ENCODE results near the gene GNA15.
"Not testable (repeated sequence)": the region's sequence is repeated elsewhere in the genome, so short reads cannot be mapped to it uniquely, and the experiment has no call there.

The GNA15 gene, protein sequence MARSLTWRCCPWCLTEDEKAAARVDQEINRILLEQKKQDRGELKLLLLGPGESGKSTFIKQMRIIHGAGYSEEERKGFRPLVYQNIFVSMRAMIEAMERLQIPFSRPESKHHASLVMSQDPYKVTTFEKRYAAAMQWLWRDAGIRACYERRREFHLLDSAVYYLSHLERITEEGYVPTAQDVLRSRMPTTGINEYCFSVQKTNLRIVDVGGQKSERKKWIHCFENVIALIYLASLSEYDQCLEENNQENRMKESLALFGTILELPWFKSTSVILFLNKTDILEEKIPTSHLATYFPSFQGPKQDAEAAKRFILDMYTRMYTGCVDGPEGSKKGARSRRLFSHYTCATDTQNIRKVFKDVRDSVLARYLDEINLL

DNA sequence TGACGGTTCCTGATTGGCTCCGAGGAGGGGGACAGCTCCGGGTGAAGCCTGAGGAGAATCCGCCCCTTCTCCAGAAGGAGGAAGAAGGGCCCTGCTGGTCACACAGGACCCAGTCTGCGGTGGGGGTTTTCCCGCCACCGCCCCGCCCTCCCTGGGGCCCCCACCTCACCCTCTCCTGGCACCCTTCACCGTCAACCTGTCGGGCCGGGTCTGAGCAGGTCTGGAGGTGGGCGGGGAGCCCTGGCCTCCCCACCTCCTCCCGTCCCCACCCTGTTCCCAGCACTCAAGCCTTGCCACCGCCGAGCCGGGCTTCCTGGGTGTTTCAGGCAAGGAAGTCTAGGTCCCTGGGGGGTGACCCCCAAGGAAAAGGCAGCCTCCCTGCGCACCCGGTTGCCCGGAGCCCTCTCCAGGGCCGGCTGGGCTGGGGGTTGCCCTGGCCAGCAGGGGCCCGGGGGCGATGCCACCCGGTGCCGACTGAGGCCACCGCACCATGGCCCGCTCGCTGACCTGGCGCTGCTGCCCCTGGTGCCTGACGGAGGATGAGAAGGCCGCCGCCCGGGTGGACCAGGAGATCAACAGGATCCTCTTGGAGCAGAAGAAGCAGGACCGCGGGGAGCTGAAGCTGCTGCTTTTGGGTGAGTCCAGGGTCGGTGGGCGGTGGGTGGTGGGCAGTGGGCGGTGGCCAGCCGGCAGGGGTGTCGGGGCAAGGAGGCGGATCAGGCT lies at the start of gene GNA15:
Gene GNA15 (plus strand): TSS at position 73 of the 723 bp plus-strand sequence. CDS start 418 bp downstream, at position 491.
- peak; percentile 77 to 80 for DNase-seq

DNA sequence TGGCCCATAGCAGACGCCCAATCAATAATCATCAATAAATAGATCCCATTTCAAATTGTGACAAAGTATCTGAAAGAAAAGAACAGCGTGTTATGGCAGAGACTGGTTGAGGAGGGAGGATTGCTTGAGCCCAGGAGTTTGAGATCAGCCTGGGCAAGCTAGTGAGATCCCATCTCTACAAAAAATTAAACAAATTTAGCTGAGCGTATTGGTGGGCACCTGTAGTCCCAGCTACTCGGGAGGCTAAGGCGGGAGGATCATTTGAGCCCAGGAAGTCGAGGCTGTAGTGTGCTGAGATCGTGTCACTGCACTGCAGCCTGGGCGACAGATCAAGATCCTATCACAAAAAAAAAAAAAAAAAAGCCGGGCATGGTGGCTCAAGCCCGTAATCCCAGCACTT lies 48.1 kb upstream of the GNA15 start:
- no peak for DNase-seq

DNA sequence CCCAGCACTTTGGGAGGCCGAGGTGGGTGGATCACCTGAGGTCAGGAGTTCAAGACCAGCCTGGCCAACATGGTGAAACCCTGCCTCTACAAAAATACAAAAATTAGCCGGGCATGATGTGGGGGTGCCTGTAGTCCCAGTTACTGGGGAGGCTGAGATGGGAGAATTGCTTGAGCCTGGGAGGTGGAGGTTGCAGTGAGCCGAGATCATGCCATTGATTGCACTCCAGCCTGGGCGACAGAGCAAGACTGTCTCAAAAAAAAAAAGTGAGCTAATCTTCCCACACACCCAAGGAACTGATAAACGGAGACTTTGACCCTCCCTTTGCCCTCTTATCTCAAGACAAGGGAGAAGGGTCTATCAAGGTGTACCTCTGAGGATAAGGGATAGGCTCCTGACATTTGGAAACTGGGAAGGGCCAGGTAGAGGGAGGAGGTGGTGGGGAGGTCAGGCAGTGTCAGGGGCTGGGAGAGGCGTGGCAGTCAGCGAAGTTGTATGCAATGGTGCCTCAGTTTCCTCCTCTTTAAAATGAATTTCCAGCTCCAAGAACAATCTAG lies 46.5 kb upstream of the GNA15 start:
- not testable (repeated sequence) for DNase-seq

GRCh38 chr19:3094601-3095440 lies 41.0 kb upstream of the GNA15 start:
- DNase-seq: peak in 1 of 2 experiments; percentile 38

GRCh38 chr19:3095441-3096191 lies 40.2 kb upstream of the GNA15 start:
- DNase-seq: no peak

DNA sequence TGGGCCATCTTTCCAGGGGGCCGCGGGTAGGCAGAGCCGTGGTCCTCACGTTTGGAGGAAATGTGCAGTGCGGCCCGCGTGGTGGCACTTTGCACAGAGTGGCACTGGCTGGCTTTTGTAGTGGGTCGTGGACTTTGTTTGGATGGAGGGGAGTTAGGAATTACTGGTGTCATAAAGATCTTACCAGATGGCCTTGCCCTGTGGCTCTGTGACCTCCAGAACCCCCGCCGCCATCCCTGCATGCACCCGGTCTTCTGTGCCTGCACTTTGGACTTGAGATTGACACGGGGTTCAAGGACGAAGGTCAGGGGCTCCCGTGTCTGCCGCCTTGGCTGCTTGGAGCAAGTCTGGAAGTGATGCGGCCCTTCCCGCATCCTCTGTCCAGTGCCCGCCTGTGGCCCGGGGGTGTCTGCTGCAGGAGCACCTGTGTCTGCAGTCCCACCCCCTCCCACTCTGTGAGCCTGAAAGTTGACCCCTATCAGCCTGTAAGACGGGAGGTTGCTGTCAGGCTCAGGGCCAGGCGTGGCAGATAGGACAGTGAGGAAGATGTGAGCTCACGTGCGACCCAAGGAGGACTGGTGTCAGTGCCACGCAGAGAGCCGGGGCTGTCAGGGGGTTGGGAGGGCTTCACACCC lies 39.4 kb upstream of the GNA15 start:
- no peak for DNase-seq

DNA sequence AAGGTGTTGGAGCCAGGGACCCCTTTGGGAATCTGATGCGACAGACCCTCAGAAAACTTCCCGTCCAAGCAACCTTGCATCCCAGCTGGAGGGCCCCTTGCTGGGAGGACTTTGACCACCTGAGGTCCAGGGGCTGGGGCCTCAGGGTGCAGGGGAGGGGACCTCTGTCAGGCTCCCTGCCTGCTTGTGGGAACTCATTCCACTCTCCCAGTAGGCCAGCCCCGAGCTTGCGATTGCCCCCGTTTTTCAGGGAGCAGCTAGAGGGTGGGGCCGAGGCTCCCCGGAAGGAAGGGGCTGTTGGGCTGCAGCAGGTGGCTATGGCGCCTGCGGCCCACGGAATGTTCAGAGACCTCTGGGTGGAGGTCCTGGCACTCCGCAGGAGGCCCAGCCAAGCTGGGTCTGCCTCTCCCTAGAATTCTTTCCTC lies 38.9 kb upstream of the GNA15 start:
- no peak for DNase-seq

DNA sequence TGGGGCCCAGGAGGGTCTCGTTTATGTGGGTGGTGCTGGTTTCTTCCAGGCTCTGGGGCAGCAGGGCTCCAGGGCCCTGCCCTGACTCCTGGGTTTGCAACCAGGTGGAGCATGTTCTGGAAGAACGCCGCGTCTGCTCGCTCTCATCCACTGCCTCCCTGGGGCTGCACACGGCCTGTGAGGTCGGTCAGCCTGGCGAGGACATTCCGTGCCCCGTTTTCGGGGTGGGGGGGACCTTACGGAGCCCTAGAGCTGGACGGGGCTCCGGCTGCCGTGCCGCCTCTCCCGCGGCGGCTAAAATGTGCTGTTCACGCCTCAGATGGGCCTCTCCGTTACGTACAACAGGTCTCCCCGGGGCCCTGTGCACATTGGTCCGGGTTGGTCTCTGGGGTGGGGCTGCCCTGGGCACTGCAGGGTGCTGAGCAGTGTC lies 38.4 kb upstream of the GNA15 start:
- DNase-seq: no peak

- DNase-seq: no peak
Observed at GRCh38 chr19:3098141-3098514, 37.7 kb upstream of the GNA15 start.

DNA sequence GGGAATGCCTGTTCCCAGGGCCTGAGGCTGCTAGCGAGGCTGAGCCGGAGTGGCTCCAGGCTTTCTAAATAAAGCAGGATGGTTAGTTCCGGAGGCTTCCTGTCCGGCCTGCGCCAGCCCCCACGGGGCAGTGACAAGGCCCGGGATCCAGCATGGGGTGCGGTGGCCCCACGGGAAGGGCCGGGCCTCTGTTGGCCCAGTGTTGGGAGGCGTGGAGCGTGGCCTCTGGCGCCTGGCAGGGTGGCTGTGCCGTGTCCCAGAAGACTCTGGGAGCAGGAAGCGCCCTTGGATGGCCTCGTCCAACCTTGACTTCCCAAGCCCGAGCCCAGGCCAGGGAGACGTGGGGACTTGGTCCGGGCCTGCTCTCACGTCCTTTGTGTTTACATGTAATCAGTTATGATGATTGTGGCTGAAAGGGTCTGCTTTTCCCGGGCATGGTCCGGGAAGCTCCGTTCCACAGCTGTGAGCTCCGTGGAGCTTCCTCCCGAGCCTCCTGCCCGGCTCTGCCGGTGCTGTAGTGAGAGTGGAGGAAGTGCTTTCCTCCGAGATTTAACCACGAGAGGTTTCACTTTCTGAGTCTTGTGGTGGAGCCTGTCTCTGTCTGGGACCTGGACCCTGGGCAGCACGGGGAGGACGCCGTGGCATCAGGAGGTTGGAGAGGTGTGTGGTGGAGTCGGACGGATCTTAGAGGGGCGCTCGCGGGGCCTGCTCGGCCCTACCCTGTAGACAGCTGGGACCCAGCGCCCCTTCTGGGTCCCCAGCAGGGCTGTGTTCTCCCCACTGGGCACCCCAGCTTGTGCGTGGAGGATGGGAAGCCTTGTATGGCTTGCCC lies 37.1 kb upstream of the GNA15 start:
- no peak for DNase-seq

DNA sequence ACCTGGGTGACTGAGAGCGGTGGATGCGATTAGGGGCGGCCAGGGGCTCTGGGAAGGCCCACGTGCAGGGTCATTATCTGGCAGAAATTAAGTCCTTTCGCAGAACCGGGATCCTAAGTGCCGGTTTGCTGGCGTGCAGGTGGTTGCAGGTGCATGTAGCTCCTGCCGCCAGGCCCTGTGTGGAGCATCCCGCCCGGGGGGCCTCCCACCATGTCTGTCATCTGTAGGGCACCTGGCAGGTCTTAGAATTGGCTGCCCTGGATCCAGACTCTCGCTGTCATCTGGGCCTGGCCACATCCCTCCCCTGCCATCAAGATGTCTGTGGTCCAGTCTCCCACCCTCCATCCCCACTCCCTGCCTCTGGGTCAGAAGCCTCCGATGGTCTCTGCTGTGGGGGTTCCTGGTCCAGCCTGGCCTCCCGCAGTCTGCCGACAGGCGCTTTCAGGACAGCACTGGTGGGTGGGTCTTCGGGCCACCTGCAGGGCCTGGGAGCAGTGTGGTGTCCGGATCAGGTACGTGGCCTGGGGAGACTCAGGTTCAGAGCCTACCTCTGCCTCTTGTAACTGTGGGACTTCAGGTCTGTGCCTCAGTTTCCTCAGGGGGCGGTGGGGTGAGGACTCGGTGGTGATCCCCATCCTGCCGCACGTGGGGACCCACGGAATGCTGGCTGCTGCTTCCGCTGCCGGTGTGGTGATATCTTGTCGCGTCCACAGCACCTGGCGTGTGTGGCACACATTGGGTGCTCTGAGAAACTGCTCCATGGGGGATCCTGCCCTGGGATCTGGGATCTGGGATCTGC lies 36.3 kb upstream of the GNA15 start:
- no peak for DNase-seq

DNA sequence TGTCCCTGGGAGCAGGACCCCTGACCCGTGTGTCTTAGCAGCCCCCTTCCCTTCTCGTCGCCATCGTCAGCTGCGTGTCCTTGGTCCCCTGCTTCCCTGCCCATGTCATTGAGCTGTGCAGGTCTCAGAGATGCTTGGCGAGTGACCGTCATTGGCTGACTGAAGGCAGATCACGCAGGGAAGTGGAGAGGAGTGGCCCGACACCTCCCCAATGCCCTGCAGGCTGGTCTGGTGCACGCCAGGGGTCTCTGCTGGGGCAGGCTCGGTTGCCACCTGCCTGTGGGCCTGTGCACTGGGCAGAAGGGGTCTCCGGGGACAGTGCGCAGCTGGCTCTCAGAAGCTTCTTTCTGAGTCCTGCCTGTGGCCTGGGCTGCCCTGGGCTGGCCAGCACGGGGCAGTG lies 35.5 kb upstream of the GNA15 start:
- DNase-seq: no peak

GRCh38 chr19:3100747-3101730 lies 34.8 kb upstream of the GNA15 start:
- no peak for DNase-seq

DNA sequence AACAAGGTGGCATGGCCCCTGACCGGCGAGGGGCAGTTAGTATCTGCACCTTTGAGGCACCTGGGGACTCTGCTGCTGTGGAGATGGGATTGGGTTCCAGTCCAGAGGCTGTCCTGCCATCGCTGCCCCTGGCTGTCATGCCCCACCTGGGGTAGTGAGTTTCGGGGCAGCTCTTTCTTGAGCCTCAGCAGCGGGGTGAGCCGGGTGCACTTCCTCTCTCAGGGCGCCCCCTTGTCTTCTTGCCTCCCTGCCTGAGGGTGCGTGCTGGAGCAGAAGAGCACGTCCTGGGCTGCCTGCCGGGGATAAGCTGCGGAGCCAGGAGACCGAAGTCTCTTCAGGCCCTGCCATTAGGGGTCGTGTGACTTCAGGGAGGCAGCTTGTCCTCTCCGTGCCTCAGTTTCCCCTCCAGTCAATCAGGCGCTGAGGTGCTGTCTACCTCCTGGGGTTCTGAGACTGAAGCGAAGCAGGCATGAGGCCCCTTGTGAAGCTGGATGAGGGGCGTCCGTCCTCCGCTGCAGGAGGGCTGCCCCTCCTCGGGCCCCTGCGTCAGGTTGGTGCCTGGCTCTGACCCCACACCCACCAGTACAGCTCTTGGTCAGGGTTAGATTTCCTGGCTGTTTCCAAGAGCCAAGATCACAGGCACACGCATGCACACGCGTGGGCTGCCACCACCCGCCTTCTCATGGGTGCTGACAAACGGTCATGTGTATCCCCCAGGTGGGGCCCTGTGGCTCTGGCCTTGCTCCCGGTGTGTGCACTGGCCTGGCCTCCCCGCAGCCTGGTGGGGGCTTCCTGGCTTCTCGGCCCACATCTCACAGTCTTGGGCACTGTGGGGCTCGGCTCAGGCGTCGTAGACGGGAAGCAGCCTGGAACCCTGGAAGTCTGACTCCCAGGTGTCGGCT lies 33.3 kb upstream of the GNA15 start:
- DNase-seq: no peak

DNA sequence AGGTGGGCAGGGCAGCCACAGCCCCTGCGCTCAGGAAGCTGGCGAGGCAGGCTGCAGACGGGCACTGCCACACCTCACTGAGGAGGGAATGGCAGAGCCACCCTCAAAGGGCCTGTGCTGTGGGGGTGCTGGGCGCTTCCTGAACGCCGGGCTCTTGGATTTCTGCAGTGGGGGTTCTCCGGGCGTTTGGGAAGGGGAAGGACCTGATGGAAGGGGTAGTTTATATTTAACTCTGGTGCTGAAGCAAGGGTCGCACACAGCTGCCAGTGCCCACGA lies 31.2 kb upstream of the GNA15 start:
- no peak for DNase-seq

DNA sequence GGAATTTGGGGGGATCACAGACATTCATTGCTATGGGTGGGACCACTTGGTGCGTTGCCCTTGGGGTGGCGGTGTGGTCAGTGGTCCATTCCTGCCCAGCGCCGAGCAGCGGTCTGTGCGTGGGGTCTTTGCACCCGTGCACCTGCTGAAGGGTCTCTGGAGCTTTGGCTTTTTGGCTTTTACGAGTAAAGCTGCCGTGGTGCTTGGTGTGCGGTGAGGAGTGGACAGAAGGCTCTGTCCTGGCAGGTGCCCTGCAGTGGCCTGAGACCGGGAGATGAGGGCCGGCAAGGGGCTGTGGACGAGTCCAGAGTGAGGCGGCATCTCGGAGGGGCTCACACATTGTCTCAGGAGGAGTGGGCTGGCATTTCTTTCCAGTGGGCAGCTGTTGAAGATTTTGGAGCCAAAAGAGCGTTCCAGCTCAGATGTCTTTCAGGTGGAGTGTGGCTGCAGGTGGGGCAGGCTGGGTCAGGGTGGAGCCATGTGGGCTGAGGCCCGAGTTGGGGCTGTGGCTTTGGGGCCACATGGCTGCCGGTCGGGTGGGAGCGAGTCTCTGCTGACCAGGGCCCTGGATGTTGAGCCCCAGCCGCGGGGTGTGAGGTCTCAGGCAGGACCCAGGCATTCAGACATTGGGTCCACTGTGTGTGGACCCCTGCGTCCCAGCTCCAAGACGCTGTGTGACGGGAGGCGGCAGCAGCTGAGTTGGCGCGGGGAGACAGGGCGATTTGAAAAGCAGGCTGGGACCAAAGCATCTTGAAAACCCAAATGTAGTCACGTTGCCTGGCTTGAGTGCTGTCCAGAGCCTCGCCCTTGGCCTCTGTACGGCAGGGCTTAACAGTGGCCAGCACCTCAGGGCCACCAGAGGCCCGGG lies 30.0 kb upstream of the GNA15 start:
- no peak for DNase-seq
